ENCODE data around the gene KEAP1. TPM values are rescaled to one million over a fixed set of nuclear protein-coding genes. Genes with fewer than 3 reads are reported as not detected.
"Not testable (repeated sequence)": the region's sequence is repeated elsewhere in the genome, so short reads cannot be mapped to it uniquely, and the experiment has no call there.

KEAP1 gene
- total RNA-seq, 1 experiment from 2014 or later, result 75.2 TPM

GRCh38 chr19:10543059-10543419 is 39.9 kb upstream of the KEAP1 start:
- DNase-seq (ENCODE audit: low read depth, low spot score), result no peak
- Histone ChIP-seq H3K27ac (ENCODE audit: low read depth, low read length) (peak overlapping the region; percentile 91; the same call in 1 of the 2 replicates), H3K27me3 (ENCODE audit: insufficient read depth, low read length) (no peaks in the 10 kb centered on the region), H4K20me1 (ENCODE audit: insufficient read depth) (no peaks in the 10 kb centered on the region), H3K36me3 (ENCODE audit: control insufficient read depth in 1 of 2, insufficient read depth in 2 of 2, low read length in 2 of 2) (peaks cover 0 to 3% of the 10 kb centered on the region in 2 experiments; a peak in 1 of 4 replicates), H3K4me1 (ENCODE audit: control insufficient read depth in 1 of 2, insufficient read depth in 2 of 2, low read length in 2 of 2) (peaks cover 10 to 24% of the 10 kb centered on the region in 2 experiments; a peak in 3 of 4 replicates), H3K9me2 (ENCODE audit: insufficient read depth) (no peaks in the 10 kb centered on the region), H3K9me3 (ENCODE audit: control insufficient read depth in 1 of 2, insufficient read depth in 1 of 2, low read depth in 1 of 2, low read length in 2 of 2) (no peaks in the 10 kb centered on the region), H3K79me2 (ENCODE audit: insufficient read depth, low read length) (peaks cover 24% of the 10 kb centered on the region), H3K4me2 (ENCODE audit: low read length) (peak overlapping the region; percentile 97), H3K9ac (ENCODE audit: low read length) (peak overlapping the region; percentile 92), H3K4me3 (replicated peaks in 1 of 2; ENCODE audit: low read depth in 1 of 2, low read length in 2 of 2) (peak overlapping the region; percentile 92 to 93), H2AFZ (ENCODE audit: low read depth, low read length, poor library complexity, severe bottlenecking) (peak overlapping the region; percentile 90)
- RAD21 ChIA-PET (ENCODE audit: low non-redundant PET in 1 of 2, low total read pairs in 2 of 2, uncharacterized antibody in 2 of 2, unreplicated experiment in 2 of 2), result interaction anchor here in 1 of 2 experiments (0.7 kb wide), 1 partner anchor 103 kb away, joined by 7 read pairs; no protein-coding TSS in a partner anchor
- BruUV-seq (replicated peaks), result no TSS peak
- CTCF ChIA-PET, result interaction anchor here (0.7 to 3.1 kb wide), 4 partner anchors 9 to 191 kb away, joined by 3 to 15 read pairs (median 3); partner anchors contain the start of gene S1PR5
- intact Hi-C loops (cut with micrococcal nuclease), result loop anchor here (5.0 kb wide), 1 partner anchor 36 kb away; no protein-coding TSS in a partner anchor
- TF ChIP-seq EGR1 (IDR thresholded peaks at IDR 0.05; ENCODE audit: low read depth) (no peak), EZH2phosphoT487 (IDR thresholded peaks at IDR 0.05; ENCODE audit: borderline replicate concordance) (no peak), SP1 (IDR thresholded peaks at IDR 0.05; ENCODE audit: low read depth) (no peak), CTCF (IDR thresholded peaks at IDR 0.05 in 2 of 3, conservative IDR thresholded peaks at IDR 0.05 in 1 of 3; ENCODE audit: borderline replicate concordance in 1 of 3, insufficient read depth in 1 of 3, low read depth in 2 of 3, low read length in 2 of 3) (no peak), POLR2A (IDR thresholded peaks at IDR 0.05; ENCODE audit: borderline replicate concordance, extremely low read depth, insufficient read depth, insufficient read length) (no peak), FOSL1 (IDR thresholded peaks at IDR 0.05; ENCODE audit: low read depth) (no peak), TCF7L2 (IDR thresholded peaks at IDR 0.05; ENCODE audit: borderline replicate concordance, extremely low read depth, insufficient read depth, insufficient read length) (no peak), ZNF274 (IDR thresholded peaks at IDR 0.05; ENCODE audit: low read depth, low read length) (no peak), CEBPB (IDR thresholded peaks at IDR 0.05; ENCODE audit: low read depth) (no peak), CBX3 (IDR thresholded peaks at IDR 0.05; ENCODE audit: low read depth) (no peak), YY1 (IDR thresholded peaks at IDR 0.05; ENCODE audit: extremely low read depth, insufficient replicate concordance, low read depth, low read length) (no peak)
- POLR2A ChIA-PET, result interaction anchor here (1.1 kb wide), 1 partner anchor 9 kb away, joined by 4 read pairs; no protein-coding TSS in a partner anchor
- ATAC-seq, result no peak

GRCh38 chr19:10539016-10539415 is 35.9 kb upstream of the KEAP1 start:
- H3K36me3 ChIP-seq (ENCODE audit: control insufficient read depth in 1 of 2, insufficient read depth in 2 of 2, low read length in 2 of 2); H2AFZ ChIP-seq (ENCODE audit: low read depth, low read length, poor library complexity, severe bottlenecking); H3K4me2 ChIP-seq (ENCODE audit: low read length); ATAC-seq; POLR2A ChIA-PET; BruUV-seq (replicated peaks); H3K4me3 ChIP-seq (replicated peaks in 1 of 2; ENCODE audit: low read depth in 1 of 2, low read length in 2 of 2); intact Hi-C loops (cut with micrococcal nuclease); CTCF ChIA-PET; DNase-seq (ENCODE audit: low read depth, low spot score); H3K27me3 ChIP-seq (ENCODE audit: insufficient read depth, low read length); H3K27ac ChIP-seq (ENCODE audit: low read depth, low read length); RAD21 ChIA-PET (ENCODE audit: low non-redundant PET in 1 of 2, low total read pairs in 2 of 2, uncharacterized antibody in 2 of 2, unreplicated experiment in 2 of 2); H3K9me3 ChIP-seq (ENCODE audit: control insufficient read depth in 1 of 2, insufficient read depth in 1 of 2, low read depth in 1 of 2, low read length in 2 of 2); H3K79me2 ChIP-seq (ENCODE audit: insufficient read depth, low read length); H3K9ac ChIP-seq (ENCODE audit: low read length); H4K20me1 ChIP-seq (ENCODE audit: insufficient read depth); H3K9me2 ChIP-seq (ENCODE audit: insufficient read depth): not testable (repeated sequence)
- peaks cover 6 to 14% of the 10 kb centered on the region in 2 experiments; a peak in 3 of 4 replicates for H3K4me1 ChIP-seq (ENCODE audit: control insufficient read depth in 1 of 2, insufficient read depth in 2 of 2, low read length in 2 of 2)
